ENCODE measurements around the gene CRTC1.
A peak's percentile ranks its signal among the peaks of the same experiment; 100 is the strongest.

CRTC1 gene

DNA sequence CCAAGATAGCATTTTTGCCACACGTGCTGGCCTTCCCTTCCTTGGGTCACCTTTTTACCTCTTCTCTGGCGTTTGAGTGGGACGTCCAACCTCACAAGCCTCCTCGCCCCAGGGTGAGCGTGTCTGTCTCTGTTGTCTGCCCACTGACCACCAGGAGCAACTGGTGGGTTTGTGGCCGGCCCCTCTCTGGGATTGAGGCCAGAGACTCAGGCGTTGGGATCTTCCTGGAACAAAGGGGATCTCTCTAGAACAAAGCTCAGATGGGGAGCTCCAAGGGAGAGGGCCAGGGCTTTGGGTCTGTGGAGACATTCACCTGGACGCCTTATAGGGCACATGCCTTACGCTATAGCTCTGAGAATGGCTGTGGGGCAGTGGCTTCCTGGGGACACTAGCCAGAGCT, 90.2 kb downstream of the CRTC1 start:
- DNase-seq: no peak

DNA sequence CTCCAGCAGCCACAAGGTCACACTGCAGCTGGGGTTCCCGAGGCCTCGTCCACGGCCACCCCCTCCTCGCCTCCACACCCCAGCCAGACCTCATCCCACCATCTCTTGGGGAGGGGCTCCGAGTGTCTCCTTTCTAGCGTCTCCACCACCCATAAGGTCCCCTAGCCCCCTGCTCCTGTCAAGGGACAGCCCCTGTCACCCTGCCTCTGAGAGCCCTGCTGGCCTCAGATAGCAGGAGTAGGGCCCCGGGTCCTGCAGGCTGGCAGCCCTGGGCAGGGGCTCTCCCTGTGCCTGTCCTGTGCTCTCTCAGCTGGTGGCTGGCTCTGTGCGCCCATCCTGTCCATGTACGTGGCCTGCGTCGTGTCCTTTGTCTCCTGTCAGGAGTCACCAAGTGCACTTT, 90.6 kb downstream of the CRTC1 start:
- DNase-seq: no peak

DNA sequence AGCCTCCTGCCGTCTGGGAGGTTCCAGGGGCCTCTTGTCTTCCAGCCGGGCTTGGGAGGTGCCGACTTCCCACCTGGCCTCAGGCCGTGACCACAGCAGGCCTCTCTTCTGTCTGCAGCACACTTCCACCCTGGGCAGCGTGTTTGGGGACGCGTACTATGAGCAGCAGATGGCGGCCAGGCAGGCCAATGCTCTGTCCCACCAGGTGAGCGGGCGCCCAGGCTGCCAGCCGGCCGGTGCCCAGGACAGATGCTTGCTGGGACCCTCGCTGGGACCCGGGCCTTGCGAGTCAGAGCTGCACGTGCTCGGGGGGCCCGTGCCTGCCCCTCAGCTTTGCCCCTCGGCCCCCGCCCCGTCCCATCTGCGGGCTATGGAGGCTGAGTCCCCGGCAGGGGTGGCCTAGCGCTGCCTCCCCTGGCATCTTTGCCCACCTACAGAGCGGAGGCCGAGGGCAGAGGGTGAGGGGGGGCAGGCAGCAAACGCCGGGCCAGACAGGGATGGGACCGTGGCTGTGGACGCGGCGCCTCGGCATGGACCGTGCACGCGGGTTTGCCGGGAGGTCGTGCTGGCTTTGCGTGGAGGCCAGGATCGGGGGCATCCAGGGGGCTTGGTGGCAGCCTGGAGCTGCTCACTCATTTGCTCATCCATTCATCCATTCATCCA, 91.4 kb downstream of the CRTC1 start:
- no peak for DNase-seq

DNA sequence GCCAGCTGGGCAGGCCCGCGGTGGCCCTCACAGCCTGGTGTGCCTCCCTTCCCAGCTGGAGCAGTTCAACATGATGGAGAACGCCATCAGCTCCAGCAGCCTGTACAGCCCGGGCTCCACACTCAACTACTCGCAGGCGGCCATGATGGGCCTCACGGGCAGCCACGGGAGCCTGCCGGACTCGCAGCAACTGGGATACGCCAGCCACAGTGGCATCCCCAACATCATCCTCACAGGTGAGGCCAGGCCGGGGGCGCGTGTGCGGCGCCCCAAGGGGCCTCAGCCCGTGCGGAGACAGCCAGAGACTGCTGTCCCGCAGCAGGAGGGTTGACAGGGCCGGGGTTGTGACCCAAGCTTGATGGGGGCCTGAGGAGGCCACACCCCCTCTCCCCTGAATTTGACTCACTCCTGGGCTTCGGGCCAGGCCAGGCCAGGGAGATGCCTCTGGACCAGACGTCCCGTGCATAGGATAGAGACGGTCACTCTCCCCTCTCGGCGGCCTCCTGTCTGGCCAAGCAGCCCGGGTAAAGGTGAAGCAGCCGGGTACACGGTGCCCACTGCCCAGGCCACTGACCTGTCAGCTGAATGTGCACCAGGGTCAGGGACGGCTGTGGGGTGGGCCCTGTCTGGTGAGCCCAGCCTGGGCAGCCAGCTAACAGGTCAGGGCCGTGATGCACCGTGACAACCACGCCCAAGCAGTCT, 92.3 kb downstream of the CRTC1 start:
- DNase-seq: no peak

DNA sequence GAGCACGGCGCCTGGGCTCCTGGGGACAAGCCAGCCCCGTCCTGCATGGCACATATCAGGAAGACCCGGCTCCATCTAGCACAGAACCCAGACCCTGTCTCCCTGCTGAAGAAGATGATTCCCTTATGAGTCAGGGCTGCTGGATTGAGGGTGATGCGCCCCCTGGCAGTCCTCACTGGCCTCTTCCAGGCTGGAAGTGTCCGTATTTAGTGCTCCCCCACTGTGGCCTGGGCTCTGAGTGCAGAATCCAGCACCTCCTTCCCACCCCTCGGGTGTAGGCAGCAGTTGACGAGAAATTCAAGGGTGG, 92.8 kb downstream of the CRTC1 start:
- no peak for DNase-seq

DNA sequence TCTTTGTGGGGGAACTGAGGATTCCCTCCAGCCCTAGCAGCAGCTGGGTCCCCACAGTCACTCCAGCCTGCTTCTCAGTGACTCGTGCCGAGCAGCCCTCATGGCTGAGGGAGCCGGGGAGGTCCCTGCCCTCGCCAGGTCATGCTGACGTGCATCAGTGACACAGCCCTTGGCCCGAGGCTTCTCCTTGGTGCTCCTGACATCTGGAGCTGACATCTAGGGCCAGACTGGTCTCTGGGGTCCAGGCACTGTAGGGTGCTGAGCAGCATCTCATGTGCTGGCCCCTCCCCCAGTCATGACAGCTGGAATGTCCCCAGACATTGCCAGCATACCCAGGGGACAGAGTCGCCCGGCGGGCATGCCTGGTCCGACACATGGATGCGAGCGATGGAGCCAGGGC, 93.3 kb downstream of the CRTC1 start:
- DNase-seq: no peak

DNA sequence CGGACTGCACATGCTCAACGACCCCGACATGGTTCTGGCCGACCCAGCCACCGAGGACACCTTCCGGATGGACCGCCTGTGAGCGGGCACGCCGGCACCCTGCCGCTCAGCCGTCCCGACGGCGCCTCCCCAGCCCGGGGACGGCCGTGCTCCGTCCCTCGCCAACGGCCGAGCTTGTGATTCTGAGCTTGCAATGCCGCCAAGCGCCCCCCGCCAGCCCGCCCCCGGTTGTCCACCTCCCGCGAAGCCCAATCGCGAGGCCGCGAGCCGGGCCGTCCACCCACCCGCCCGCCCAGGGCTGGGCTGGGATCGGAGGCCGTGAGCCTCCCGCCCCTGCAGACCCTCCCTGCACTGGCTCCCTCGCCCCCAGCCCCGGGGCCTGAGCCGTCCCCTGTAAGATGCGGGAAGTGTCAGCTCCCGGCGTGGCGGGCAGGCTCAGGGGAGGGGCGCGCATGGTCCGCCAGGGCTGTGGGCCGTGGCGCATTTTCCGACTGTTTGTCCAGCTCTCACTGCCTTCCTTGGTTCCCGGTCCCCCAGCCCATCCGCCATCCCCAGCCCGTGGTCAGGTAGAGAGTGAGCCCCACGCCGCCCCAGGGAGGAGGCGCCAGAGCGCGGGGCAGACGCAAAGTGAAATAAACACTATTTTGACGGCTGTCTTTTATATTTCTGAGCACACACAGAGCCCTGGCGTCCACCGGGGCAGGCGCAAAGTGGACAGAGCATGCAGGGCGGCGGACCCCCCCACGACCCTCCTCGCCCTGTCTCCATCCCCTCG, 94.0 kb downstream of the CRTC1 start:
- no peak for DNase-seq

DNA sequence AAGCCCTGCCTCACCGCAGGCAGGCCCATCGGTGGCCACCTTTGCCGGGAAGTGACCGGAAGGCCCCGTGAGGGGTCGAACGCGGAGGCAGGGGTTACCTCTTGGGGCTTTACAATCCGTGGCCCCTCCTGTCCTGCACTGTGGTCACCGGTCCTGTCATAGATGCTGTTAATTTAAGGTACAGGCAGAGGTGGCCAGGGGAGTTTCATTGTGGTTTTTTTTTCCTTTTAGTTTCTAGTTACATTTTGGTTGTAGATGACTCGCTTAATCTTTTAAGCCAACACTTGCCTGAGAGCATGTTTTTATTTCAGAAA, 94.6 kb downstream of the CRTC1 start:
- no peak for DNase-seq

DNA sequence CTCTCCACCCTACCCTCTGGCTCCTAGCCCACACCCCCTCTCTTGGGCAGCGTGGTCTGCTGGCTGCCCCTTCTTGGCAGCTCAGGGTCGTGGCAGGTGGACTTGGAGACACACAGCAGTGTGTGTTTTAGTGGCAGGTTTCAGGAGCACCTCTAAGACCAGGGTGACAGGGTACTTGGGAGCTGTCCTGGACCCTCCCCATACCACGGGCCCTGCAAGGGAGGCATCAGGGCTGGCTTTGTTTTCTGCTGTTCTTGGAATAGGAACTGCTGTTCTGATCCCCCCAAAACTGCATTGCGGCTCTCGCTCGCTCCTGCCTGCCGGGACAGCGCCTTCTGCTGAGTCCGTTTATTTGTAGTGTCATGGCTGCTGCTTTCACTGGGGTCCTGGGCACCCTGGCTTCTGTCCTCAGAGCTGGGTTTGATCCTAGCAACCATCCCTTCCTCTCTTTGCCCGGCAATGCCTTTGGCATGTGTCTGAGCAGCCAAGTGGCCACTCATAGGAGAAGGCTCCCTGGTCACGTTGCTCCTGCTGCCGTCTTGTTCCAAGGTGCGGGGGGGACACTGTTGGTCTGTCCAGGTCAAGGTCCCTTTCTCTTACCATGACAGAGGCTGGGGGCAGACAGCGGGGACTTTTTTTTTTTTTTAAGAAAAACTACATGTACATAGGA, 95.5 kb downstream of the CRTC1 start:
- no peak for DNase-seq

DNA sequence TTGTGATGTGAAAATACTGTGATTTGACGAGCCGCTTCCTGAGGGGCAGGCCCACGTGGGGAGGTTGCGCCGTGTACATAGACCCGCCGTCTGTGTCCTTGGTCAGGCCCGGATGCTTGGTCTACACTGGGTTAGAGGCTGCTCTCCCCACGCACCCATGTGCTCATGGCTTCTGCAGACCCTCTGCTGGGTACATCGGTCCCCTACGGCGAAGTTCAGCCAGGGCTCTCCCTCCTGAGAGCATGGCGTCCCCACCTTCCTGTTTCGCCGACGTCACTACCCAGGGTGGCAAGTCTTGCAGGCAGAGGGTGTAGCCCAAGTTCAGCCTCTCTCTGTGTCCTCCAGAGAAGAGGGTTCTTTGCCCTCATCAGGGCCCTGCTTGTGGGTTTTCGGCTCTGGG, 96.6 kb downstream of the CRTC1 start:
- no peak for DNase-seq

DNA sequence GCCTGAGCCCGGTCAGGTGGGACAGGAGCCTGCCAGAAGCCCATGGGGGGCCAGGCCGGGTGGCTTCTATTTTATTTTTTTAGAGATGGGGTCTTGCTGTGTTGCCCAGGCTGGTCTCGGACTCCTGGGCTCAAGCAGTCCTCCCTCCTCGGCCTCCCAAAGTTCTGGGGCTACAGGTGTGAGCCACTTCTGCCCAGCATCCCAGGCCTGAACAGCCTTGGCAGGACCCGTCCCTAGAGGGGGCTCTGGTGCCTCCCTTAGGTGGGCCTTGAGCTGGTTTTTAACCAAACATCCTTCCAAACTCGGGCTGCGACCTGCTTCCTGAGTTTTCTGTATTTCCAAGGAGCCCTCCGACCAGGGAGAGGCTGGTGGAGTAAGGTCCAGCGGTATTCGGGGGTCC, 97.2 kb downstream of the CRTC1 start:
- no peak for DNase-seq

DNA sequence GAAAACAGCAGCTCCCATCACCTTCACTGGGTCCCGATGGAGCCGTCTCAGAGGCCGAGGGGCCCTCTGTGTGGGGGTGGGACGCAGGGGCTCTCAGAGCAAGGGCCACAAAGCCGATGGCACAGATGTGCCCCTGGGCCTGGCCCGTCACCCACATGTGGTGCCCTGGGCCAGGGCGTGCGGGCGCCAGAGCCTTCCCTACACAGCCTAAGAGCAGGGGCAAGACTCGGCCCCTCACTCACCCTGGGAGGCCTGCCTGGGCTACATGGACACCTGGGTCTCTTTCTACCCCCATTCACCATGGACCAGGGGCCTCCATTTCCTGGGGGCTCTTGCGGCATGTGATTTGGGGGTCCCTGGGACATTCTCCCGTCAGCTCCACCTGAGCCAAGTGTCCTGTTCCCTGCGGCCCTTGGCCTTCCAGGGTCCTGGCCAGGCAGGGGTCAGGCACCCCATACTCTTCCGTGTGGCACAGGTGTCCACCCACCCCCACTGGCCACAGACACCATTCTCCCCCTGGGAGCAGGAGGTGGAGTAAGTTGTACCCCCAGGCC, 97.6 kb downstream of the CRTC1 start:
- DNase-seq: no peak

DNA sequence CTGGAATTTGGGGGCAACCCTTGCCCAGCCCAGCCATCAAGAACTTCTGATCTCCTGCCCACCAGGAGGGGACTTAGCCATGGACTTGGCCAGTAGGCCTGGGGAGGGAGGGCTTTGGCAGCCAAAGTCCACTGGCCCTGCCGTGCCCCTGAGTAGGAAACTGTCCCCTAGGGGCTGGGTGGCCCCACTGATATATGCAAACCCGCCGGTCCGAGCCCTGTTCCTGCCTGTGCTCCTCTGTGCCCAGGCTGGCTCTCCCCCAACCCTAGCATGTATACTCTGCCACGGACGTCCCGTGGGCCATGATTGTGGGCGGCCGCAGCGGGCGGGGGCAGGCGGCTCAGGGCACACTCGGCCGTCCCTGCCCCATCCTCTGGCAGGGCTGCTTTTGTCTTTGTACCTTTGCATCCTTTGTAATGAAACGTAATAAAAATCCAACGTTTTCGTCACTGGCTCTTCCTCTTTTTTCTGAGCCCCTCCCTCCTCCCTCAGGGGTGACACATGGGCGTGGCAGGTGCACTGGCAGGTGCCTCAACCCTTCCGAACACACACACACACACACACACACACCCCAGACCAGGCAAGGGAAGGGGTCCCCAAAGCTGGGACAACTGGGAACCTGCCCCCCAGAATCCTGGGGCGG, 98.5 kb downstream of the CRTC1 start:
- DNase-seq: no peak

DNA sequence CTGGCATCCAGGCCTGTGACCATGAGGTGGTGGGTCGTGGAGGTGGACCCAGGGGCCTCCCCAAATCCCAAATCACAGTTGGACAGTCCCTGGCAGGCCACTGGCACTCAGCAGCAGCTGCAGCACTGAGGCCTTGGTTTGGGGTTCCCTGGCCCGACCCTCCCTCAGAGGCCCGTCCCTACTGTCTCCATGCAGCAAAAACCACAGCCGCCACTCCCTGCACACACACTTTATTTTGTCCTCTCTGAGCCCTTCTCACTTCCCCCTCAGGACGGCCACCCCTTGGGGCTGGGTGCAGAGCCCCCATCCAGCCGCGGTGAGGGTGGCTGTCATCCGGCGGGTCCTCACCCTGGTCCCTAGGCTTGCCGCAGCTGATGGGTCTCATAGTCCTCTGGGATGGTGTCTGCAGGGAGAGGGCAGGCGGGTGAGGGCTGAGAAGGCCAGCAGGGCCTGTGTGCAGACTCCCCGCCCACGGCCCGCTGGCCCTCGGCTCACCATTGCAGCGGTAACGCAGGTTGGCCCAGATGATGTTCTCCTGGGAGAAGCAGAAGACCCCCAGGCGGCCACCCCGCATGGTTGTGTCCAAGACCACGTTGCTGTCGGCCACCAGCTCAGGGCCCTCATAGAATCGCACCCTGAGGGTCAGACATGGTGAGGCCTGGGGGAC, 99.2 kb downstream of the CRTC1 start:
- DNase-seq: no peak

DNA sequence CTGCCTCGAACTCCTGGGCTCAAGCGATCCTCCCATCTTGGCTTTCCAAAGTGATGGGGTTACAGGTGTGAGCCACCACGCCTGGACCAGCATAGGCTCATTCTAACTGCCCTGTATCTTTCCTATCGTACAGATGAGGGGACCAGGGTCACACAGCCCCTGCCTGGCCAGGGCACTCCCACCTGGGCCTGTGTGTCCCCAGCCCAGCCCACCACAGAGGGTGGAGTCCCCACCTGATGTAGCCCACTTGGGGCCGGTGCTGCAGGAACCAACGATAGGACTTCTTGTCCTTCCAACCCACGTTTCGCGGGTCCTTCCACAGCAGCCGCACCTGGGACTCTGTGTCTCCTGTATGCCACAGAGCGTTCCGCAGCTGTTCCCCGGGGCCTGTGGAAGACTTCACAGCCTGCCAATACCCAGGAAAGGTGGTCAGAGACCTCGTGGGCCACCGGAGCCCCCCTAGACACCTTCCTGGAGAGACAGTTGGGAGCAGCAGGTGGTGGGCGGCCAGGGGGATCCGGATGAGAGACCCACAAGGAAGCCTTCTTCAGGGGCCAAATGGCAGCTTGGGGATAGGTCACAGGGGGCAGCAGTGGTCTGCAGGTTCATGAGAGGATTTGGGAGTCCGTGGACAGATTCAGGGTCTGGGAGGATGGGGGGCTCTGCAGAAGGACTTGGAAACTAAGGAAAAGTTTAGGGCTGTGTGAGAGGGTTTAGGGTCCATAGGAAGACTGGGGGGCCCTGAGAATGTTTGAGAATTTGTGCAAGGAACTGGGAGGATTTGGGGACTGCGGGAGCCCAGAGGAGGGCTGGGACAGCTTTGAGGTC, 100.7 kb downstream of the CRTC1 start:
- no peak for DNase-seq

DNA sequence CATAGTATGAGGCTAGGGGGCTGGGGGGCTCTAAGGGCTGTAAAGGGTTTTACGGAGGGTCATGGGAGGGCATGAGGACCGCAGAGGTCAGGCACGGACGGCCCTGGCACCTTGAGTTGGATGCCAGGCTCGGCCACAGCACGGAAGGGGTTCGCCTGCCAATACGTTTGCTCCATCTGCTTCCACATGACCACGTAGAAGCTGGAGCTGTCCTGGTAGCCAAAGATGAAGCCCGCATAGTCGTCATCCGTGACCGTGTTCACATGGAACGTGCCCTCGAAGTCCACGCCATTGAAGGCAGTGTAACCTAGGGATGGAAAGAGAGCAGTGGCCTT, 101.3 kb downstream of the CRTC1 start:
- no peak for DNase-seq

DNA sequence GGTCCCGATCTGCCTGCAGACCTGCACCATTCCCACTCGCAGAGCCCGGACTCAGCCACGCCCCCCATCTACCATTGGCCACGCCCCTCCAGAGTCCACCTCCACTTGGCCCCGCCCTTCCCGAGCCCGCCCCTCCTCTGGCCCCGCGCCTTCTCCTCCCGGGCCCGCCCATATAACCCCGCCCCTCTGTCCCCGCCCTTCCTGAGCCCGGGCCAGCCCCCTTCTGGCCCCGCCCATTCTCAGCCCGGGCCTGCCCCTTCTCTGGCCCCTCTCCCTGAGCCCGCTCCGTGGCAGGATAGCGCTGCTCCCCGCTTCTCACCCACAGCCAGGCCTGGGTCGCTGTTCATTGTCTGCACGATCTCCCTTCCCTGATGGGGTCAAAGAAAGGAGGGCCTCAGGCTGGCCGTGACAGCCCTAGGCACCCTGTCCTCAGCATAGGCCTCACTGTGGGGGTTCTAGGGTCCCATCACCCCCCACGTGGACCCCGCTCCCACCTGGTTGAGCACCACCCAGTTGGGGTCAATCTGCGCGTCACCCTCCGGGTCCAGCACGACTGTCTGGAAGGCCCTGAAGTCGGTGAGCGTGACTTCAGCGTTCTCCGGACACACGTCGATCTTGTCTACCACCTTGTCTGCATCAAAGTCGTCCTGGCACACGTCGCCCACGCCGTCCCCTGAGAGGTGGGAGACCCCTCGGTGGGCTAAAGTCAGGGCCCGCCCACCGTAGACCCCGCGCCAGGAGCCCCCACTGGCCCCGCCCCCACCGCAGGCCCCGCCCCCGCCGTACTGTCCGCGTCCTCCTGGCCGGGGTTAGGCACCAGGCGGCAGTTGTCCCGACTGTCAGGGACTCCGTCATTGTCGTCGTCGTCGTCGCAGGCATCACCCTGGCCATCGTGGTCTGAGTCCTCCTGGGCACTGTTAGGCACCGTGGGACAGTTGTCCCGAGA, 102.0 kb downstream of the CRTC1 start:
- peak; percentile 48 to 67 for DNase-seq

DNA sequence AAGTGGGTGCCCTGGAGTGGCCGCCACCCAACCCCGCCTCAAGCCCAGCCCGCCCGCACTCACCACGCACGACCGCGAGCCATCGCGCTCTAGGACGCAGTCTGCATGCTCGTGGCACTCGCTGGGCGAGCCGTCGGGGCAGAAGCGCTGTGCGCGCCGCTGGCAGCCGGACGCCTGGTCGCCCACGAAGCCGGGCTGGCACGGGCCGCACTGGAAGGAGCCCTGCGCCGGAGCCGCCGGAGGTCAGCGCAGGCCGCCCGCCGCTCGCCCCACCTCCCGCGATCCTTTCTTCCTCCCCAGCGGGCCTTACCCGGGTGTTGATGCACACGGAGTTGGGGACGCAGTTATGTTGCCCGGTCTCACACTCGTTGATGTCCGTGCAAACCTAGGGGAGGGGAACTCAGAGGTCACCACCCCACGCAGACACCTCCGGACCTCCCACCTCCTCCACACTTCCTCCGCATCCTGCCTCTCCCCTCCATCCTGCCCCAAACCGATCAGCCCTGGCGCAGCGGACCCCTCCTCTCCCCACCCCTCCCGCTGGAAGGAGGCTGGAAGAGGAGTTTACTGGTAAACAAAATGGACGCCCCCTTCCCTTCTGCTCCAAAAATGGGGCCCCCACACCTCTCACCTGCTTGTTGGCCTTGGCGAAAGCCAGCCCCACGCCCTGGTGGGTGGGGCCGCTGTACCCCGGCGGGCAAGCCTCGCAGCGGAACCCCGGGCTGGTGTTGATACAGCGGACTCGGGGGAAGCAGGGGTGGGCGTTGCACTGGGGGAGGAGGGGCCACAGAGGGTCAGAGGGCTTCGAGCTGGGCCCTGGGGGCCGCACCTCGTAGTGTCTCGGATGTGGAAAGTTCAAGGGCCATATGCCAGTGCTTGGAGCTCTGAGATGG, 105.3 kb downstream of the CRTC1 start:
- no peak for DNase-seq

DNA sequence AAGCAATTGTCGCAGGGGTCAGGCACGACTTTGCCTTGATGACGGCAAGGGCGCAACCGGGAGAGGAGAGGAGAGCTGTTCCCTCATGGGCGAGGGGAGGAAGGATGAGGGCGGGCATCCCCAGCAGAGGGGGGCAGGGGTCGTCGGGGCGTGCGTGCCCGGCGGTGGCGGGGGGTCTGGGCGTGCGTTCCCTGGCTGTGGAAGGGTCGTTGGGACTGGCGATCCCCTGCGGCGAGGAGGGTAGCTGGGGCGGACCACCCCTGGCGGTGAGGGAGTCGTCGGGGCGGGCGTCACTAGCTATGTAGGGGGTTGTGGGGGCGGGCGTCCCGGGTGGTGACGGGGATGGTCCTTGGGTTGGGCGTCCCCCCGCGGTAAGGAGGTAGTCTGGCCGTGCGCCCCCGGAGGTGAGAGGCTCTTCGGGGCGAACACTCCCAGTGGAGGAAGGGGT, 106.0 kb downstream of the CRTC1 start:
- no peak for DNase-seq
